ENCODE results near the gene FRMD4B. TPM values are rescaled to one million over a fixed set of nuclear protein-coding genes. Genes with fewer than 3 reads are reported as not detected.

The FRMD4B gene
- total RNA-seq, 3 donors from 2014 or later = 31.1 to 49.5 (median 35.0) TPM

DNA sequence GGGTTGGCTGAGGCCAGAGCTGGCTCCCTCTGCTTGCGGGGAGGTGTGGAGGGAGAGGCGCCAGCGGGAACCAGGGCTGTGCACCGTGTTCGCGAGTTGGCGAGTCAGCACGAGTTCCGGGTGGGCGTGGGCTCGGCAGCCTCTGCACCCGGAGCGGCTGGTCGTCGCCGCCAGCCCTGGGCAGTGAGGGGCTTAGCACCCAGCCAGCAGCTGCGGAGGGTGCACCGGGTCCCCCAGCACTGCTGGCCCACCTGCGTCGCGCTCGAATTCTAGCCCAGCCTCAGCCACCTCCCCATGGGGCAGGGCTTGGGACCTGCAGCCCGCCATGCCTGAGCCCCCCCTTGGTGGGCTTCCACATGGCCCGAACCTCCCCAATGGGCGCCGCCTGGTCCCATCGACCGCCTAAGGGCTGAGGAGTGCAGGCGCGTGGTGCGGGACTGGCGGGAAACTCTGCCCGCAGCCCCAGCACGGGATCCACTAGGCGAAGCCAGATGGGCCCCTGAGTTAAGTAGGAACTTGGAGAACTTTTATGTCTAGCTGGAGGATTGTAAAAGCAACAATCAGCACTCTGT, 125.6 kb downstream of the FRMD4B start:
- no peak for DNase-seq (ENCODE audit: low spot score in 2 of 2)
- Histone ChIP-seq H3K27me3 (no peaks in the 10 kb centered on the region), H3K27ac (no peak overlapping the region), H3K9me3 (peaks cover 0 to 6% of the 10 kb centered on the region in 2 donors), H3K4me3 (no peak overlapping the region), H3K36me3 (no peaks in the 10 kb centered on the region), H3K4me1 (no peaks in the 10 kb centered on the region)
- intact Hi-C loops (cut with DNase I; ENCODE audit: low total_unique reads) = no loop called here
- TF ChIP-seq POLR2A (IDR thresholded peaks at IDR 0.05) = no peak
- TF ChIP-seq POLR2AphosphoS5 (IDR thresholded peaks at IDR 0.05) = no peak
- TF ChIP-seq, protein P1, sequence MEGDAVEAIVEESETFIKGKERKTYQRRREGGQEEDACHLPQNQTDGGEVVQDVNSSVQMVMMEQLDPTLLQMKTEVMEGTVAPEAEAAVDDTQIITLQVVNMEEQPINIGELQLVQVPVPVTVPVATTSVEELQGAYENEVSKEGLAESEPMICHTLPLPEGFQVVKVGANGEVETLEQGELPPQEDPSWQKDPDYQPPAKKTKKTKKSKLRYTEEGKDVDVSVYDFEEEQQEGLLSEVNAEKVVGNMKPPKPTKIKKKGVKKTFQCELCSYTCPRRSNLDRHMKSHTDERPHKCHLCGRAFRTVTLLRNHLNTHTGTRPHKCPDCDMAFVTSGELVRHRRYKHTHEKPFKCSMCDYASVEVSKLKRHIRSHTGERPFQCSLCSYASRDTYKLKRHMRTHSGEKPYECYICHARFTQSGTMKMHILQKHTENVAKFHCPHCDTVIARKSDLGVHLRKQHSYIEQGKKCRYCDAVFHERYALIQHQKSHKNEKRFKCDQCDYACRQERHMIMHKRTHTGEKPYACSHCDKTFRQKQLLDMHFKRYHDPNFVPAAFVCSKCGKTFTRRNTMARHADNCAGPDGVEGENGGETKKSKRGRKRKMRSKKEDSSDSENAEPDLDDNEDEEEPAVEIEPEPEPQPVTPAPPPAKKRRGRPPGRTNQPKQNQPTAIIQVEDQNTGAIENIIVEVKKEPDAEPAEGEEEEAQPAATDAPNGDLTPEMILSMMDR (IDR thresholded peaks at IDR 0.05) = no peak

DNA sequence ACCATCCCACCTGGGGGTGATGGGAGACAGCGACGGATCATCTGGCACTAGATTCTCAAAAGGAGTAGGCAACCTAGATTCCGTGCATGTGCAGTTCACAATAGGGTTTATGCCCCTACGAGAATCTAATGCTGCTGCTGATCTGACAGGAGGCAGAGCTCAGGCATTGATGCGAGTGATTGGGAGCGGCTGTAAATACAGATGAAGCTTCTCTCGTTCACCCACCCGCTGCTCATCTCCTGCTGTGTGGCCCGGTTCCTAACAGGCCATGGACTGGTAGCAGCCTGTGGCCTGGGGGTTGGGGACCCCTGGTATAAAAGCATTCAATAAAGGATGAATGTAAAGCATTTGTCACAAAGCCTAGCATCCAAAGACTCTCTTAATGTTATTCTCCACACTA, 126.8 kb downstream of the FRMD4B start:
- Histone ChIP-seq H3K36me3 (no peaks in the 10 kb centered on the region), H3K4me1 (no peaks in the 10 kb centered on the region), H3K27me3 (no peaks in the 10 kb centered on the region), H3K9me3 (peaks cover 0 to 6% of the 10 kb centered on the region in 2 donors), H3K27ac (no peak overlapping the region), H3K4me3 (no peak overlapping the region)
- DNase-seq (ENCODE audit: low spot score in 2 of 2) = no peak
- intact Hi-C loops (cut with DNase I; ENCODE audit: low total_unique reads) = no loop called here
- TF ChIP-seq, protein P1 (IDR thresholded peaks at IDR 0.05) = no peak
- TF ChIP-seq POLR2A (IDR thresholded peaks at IDR 0.05) (no peak), POLR2AphosphoS5 (IDR thresholded peaks at IDR 0.05) (no peak)

DNA sequence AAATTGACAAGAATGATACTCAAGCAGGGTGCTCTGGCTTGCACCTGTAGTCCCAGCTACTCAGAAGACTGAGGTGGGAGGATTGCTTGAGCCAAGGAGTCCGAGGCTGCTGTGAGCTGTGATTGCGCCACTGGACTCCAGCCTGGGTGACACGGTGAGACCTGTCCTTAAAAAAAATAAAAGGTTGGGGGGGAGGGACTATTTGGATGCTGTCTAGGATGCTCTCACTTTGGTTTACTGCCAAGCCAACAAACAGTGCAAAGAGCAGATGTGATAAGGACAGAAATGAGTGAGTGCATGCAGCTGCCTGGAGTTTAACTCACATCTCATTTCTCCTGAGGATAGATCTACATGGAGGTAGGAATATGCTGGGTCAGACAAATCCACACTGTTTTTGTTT, 130.0 kb downstream of the FRMD4B start:
- no peak overlapping the region for H3K4me3 ChIP-seq
- H3K4me1 ChIP-seq = no peaks in the 10 kb centered on the region
- H3K27ac ChIP-seq = no peak overlapping the region
- TF ChIP-seq, protein P1 (IDR thresholded peaks at IDR 0.05) = no peak
- no peak for TF ChIP-seq POLR2A (IDR thresholded peaks at IDR 0.05)
- TF ChIP-seq POLR2AphosphoS5 (IDR thresholded peaks at IDR 0.05) = no peak
- H3K9me3 ChIP-seq = peaks cover 0 to 6% of the 10 kb centered on the region in 2 donors
- no peaks in the 10 kb centered on the region for H3K36me3 ChIP-seq
- intact Hi-C loops (cut with DNase I; ENCODE audit: low total_unique reads) = no loop called here
- no peaks in the 10 kb centered on the region for H3K27me3 ChIP-seq
- no peak for DNase-seq (ENCODE audit: low spot score in 2 of 2)

DNA sequence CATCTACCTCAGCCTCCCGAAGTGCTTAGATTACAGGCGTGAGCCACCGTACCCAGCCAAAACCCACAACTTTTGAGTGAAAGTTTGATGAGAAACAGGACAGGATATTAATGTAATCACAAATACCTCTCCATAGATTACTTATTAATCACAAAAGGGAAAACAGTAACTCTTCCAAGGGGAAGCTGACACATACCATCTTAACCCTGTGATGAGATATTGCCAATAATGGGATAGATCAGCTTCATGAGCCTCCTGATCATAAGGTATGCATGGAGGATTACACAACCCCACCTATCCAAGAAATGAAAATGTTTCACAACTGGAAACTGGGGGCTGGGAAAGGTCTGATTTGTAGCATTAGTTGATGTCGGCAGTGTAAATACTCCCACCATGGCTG, 131.5 kb downstream of the FRMD4B start:
- H3K27me3 ChIP-seq = no peaks in the 10 kb centered on the region
- no peak for DNase-seq (ENCODE audit: low spot score in 2 of 2)
- H3K4me3 ChIP-seq = no peak overlapping the region
- TF ChIP-seq, protein P1 (IDR thresholded peaks at IDR 0.05) = no peak
- TF ChIP-seq POLR2AphosphoS5 (IDR thresholded peaks at IDR 0.05) = no peak
- no peaks in the 10 kb centered on the region for H3K9me3 ChIP-seq
- intact Hi-C loops (cut with DNase I; ENCODE audit: low total_unique reads) = no loop called here
- no peaks in the 10 kb centered on the region for H3K36me3 ChIP-seq
- H3K4me1 ChIP-seq = no peaks in the 10 kb centered on the region
- H3K27ac ChIP-seq = no peak overlapping the region

DNA sequence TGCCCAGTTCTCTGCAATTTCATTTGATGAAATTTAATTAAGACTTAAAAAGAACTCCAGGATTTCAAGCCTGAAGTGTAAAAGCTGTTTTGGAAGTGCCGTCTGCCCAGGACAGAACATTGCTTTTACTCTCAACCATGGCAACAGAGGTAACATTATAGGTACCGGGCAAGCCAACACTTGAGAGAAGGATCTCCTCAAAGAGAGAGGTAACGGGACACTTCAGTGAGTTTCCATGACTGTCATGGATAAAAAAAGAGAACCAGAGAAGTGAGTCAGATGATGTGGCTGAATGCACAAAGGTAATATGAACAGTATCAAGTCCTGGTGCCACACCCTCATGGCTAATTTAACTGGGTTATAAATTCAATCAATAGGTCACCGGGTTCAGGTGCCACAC, 133.3 kb downstream of the FRMD4B start:
- no peaks in the 10 kb centered on the region for H3K4me1 ChIP-seq
- no peak overlapping the region for H3K27ac ChIP-seq
- no peak overlapping the region for H3K4me3 ChIP-seq
- no peak for TF ChIP-seq POLR2A (IDR thresholded peaks at IDR 0.05)
- TF ChIP-seq, protein P1 (IDR thresholded peaks at IDR 0.05) = no peak
- no peak for TF ChIP-seq POLR2AphosphoS5 (IDR thresholded peaks at IDR 0.05)
- no peaks in the 10 kb centered on the region for H3K36me3 ChIP-seq
- intact Hi-C loops (cut with DNase I; ENCODE audit: low total_unique reads) = no loop called here
- DNase-seq (ENCODE audit: low spot score in 2 of 2) = no peak
- H3K27me3 ChIP-seq = no peaks in the 10 kb centered on the region
- H3K9me3 ChIP-seq = no peaks in the 10 kb centered on the region
